NCI-H187 treated with DMSO at 0.1 percent for 48 hours (cell line): ENCODE measurements around the gene A3GALT2.
"Not testable (repeated sequence)": the region's sequence is repeated elsewhere in the genome, so short reads cannot be mapped to it uniquely, and the experiment has no call there.

Source experiments
- DNase-seq: peaks from one replicate; lab custom pipeline; 2025; lab: John Stamatoyannopoulos, UW

The A3GALT2 gene

DNA sequence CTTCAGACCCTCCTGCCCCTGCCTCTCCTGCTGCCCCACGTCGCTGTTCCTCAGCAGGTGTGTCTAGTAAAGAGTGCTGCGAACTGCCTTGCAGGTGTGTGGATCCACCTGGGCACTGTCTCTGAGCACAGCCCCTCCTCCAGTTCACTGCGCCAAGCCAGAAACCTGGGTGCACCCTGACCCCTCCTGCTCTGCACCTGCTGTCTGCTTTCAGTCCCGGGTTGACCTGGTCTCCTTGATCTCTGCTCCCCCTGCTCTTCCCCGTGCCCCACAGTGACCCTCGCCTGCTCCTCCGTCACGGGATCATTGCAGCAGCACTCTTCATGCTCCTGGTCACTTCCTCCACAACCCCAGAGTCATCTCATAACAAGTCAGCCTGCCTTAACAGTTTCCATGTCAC lies 6.5 kb downstream of the A3GALT2 start:
- no peak for DNase-seq

- no peak for DNase-seq
Observed at GRCh38 chr1:33312413-33312749, 8.5 kb downstream of the A3GALT2 start.

DNA sequence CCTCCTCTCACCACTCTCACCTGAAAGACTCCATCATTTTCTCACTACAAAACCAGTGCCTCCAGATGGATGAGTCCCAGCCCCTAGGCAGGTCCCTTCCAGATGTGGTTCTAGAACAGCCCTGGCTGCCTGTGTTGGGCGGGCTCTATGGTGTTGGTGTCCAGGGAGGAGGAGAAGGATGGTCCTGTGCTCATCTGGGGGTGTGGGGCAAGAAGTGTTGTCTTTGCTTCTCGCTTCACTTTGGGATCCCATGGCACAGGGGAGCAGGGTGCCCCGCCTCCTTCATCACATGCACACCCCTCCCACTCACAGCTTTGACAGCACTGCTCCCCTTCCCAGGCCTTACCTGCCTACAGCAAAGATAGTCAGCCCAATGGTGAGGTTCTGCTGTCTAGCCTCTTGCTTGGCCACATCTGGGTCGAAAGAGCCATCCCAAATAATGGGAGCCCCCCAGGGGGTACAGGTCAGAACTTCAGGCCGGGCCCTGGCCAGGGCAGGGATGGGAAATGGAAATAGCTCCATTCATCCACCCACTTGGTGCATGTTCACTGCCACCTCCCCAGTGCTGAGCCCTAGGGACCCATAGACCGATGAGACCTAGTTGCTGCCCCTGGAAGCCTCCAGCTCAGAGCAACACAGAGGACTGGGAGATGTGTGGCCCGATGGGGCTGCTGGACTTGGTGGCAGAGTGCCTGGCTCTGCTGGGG lies 9.0 kb downstream of the A3GALT2 start:
- DNase-seq = no peak

DNA sequence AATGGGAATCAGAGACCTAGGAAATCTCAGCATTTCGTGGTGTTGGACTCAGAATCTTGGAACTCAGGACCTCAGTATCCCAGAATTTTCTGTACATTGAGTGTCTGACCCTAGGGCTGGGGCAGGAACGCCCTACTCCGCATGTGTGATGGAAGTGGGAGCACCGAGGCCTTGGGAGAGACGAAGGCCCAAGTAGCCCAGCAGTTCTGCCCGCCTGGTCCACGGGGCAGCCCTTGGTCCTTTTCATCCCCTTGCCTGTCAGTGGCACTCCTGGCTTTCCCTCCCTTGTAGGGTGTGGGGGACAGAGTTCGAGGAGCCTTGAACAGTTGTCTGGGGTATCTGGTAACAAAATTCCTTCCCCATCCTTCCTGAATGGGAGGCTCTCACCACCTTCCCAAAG lies 10.2 kb downstream of the A3GALT2 start:
- DNase-seq = no peak

DNA sequence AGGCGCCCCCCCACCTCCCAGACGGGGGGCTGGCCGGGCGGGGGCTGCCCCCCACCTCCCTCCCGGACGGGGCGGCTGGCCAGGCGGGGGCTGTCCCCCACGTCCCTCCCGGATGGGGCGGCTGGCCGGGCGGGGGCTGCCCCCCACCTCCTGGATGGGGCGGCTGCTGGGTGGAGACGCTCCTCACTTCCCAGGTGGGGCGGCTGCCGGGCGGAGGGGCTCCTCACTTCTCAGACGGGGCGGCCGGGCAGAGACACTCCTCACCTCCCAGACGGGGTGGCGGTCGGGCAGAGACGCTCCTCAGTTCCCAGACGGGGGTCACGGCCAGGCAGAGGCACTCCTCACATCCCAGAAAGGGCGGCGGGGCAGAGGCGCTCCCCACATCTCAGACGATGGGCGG lies 11.5 kb downstream of the A3GALT2 start:
- DNase-seq = not testable (repeated sequence)

GRCh38 chr1:33307494-33307864 lies 13.4 kb downstream of the A3GALT2 start:
- DNase-seq = no peak

DNA sequence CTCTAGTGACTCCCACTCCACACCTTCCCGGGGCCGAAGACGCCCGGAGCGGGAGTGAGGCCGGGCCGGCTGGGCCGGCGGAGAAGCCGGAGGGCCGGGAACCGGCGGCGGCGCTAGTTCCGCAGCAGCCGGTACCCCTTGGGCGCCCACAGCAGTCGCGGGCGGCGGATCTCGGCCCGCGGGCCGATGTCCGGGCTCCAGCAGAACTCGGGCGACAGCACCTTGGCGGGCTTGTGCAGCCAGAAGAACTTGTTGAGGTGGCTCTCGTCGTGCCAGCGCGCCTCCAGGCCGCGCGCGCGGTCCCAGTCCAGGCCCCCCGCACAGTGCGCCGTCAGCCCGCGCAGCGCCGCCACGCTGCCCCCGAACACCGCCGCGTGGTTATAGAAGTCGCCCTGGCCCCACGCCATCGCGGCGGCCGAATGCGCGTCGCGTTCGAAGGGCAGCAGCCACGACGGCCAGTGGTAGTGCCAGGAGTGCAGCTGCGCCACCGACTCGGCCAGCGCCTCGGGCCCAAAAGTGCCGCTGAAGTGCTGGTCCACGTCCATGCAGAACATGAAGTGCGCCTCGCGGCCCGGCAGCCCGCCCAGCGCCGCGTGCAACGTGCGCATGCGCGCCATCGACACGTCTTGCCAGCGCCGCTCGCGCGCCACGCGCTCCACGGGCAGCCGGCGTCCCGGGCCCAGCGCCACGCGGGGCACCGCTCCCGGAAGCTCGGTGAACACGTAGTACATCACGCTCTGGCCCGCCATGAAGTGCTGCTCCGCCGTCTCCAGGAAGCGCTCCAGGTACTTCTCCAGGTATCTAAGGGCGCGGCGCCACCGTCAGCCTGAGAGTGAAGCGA lies 14.0 kb downstream of the A3GALT2 start:
- DNase-seq = no peak

- DNase-seq = no peak
Observed at GRCh38 chr1:33305816-33306652, 14.9 kb downstream of the A3GALT2 start.

GRCh38 chr1:33305016-33305415 lies 15.9 kb downstream of the A3GALT2 start:
- DNase-seq = no peak

DNA sequence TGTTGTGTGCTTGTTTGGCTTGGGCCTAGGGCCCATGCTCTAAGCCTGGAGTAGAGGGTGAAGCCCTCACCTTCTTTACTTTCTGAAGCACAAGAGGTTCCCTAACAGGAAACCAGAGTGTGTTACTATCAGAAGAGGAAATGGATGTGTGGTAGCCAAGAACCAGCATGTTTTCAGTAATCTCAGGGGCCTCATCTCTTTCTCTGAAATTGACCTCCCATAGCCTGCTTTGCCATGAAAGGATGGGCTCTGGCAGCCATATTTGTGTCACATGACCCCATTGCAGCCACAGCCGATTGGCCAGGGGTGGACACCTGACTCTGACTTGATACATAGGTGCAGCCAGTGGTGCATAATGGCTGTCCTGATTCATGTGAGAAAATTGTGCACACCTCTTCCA lies 18.6 kb downstream of the A3GALT2 start:
- no peak for DNase-seq

DNA sequence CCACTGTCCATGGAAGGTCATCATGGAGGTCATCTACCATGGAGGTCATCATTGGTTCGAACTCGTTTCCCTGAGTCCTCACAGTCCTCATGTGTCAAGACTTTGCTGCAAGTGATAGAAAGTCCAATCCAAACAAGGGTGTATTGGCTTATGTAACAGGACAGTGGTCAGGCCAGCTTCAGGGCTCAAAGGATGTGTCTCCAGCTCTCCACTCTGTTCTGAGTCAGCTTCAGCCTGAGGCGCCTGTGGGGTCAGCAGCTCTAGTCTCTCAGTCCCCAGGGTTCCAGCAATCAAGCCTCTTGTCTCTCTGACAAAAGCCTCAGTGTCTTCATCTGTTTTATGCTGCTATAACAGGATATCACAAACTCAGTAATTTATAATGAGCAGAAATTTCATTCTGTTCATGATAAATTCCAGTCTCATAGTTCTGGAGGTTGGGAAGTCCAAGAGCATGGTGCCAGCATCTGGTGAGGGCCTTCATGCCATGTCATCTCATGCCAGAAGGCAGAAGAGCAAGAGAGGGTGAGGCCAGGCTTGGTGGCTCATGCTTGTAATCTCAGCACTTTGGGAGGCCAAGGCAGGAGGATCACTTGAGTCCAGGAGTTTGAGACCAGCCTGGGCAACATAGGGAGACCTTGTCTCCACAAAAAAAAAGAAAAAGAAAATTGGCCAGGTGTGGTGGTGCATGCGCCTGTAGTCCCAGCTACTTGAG lies 19.5 kb downstream of the A3GALT2 start:
- DNase-seq = no peak

DNA sequence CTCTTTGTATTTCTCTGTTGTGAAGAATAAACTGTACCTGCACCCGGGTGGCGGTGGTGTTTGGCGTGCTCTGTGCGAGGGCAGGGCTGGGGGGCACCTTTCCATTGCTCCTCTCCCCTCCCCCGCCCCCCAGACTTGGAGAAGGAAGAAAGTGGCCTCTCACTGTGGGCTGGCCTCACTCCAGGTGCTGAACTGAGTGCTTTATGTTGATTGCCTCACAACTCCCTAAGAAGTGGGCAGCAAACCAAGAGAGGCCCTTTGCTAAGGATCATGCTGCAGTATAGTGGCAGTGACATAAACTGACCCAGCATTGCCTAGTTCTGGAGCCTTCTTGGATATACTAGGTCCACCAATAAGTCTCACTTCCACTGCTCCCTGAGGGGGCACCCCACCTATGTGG lies 20.2 kb downstream of the A3GALT2 start:
- DNase-seq = no peak

DNA sequence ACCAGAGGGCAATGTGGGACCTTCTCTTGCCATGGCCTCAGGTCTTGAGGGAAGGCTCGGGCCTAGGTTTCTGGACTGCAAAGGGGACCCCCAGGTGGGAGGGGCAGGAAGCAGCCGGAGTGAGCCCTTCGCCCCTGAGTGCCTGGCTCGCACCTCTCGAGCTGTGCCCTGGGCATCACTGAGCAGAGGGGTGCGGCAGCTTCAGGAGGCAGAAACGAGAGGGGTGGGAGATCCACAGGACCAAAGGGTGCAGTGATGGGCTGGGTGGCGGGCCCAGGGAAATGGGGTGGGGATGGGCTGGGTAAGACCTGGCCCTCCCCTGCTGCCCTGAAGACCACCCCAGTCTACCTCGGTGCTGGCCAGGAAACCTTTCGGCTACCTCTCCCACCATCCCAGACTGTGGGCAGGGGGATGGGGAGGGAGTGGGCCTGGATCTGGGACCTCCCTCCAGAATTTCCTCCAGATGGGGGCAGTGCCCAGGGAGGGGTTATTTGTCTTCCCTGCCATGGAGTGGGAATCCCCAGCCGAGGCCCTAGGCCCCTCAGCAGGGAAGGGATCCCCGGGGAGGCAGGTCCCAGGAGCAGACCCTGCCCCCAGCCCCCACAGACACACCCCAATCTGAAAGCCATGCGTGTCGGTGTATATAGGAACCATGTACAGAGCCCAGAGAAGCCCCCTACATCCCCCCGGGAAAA lies 21.3 kb downstream of the A3GALT2 start:
- no peak for DNase-seq

DNA sequence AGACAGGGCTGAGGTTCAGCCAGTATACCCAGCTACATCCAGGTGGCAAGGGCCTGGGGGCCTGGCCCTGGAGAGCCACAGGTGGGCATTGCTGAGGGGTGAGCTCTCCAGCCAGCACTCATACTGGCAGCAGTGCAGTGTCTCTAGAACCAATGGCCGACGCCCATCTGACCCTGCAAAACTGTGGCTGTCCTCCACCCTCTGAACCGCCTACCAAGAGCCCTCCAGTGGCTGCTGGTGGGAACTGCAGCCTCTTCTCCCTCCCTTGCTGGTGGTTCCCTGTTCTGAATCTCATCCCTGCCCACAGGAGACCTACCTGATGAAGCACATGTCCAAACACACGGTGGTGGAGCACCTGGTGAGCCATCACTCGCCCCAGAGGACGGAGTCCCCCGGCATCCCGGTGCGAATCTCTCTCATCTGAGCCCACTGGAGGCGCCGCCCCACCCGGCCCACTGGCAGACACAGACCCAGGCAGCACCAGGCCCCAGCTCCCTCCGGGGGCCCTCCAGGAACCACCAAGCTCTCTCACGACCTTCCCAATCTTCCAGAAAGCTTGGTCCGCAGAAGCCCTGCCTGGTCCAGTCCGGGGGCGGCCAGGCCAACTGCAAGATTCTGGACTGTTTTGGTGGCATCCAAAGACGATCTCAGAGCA lies 22.1 kb downstream of the A3GALT2 start:
- DNase-seq = no peak

- DNase-seq = no peak
Observed at GRCh38 chr1:33297911-33298622, 22.8 kb downstream of the A3GALT2 start.

DNA sequence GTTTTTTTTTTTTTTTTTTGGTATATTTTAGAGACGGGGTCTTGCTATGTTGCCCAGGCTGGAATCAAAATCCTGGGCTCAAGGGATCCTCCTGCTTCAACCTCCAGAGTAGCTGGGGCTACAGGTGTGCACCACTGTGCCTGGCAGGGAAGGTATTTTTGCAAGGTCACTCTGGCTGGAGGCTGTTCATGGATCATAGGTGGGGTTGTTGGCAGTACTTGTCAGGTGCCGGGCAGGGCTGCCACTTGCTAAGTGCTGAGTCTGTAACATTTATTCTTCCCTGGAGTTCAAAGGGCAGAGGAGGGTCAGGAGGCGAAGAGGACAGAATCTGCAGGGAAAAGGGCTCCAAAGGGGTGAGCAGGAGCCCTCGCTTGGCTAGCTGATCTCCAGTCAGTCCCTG lies 24.1 kb downstream of the A3GALT2 start:
- DNase-seq = no peak

GRCh38 chr1:33296082-33296458 lies 24.8 kb downstream of the A3GALT2 start:
- DNase-seq = no peak

DNA sequence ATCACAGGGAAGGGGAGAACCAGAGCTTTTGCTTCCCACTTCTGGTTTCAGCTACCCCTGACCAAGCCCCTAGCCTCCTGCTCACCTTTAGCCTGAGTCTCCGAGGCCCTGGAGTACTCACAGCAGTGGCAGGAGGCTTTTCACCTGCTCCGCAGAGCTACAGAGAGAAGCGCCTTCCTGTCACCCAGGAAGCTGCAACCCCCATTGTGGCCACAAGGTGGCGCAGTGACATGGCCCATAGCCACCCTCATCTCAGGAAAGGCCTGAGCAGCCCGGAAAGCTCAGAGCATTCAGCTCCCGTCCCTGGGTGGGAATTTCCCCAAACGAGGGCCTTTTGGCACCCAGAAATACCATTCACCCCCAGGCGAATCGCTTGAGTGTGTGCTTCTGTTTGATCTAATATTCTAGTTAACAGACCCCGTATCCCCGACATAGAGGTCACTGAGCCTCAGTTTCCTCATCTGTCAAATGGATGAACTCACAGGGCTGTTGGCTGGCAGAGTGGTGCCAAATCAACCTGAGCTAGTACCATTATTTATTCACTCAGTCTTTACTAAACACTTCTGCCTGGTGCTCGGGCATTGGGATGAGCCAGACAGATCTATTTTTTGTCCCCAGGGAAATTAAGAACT lies 25.3 kb downstream of the A3GALT2 start:
- peak; percentile 9 for DNase-seq

DNA sequence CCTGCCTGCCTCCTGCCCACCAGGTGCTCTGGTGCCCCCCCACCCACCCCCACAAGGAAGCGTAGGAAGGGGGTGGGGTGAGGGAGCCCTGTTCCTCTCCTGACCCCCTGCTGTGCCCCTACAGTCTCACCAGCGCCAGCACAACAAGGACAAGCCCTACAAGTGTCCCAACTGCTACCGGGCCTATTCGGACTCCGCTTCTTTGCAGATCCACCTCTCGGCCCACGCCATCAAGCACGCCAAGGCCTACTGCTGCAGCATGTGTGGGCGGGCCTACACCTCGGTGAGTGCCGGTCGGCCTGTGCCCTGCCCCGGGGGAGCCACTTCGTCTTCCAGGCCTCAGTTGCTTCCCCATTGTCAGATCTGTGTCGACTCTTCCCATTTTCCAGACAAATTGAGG lies 25.9 kb downstream of the A3GALT2 start:
- DNase-seq = no peak
